Measurements from ENCODE around the gene ANKS1A. TPM values are rescaled to one million over a fixed set of nuclear protein-coding genes. Genes with fewer than 3 reads are reported as not detected.
A peak's percentile ranks its signal among the peaks of the same experiment; 100 is the strongest.

The ANKS1A gene
- polyA plus RNA-seq, 6 donors from 2014 or later: 1.4 to 5.5 (median 2.3) TPM; not detected in 1

DNA sequence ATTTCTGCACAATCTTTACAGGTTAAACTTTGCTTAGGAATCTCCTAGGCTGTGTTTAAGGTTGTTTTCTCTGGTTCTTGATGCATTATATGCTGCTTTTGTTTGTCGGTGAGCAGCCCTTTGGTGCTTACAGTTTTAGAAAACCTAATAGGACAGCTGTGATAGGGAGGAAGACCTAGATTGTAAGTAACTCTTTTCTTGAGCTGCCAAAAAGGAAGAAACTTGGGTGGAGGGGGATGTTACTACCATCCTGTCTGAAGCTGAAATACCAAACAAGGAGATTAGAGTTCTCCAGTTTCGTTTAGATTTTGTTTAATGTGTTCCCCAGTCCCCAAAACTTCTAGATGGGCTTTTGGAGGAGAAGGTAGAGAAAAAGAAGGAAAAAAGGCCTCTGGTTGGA lies 72.0 kb downstream of the ANKS1A start:
- H3K4me1 Mint-ChIP-seq: peaks cover 14 to 21% (median 15%) of the 10 kb centered on the region in 3 donors
- H3K27ac Mint-ChIP-seq: peak overlapping the region in 1 of 6 donors; percentile 44
- no peaks in the 10 kb centered on the region for H3K9me3 Mint-ChIP-seq
- H3K36me3 Mint-ChIP-seq: no peaks in the 10 kb centered on the region
- ATAC-seq (ENCODE audit: low read depth in 2 of 2) (no peak), DNase-seq (no peak)
- no peaks in the 10 kb centered on the region for H3K27me3 Mint-ChIP-seq
- no peak overlapping the region for H3K4me3 Mint-ChIP-seq

DNA sequence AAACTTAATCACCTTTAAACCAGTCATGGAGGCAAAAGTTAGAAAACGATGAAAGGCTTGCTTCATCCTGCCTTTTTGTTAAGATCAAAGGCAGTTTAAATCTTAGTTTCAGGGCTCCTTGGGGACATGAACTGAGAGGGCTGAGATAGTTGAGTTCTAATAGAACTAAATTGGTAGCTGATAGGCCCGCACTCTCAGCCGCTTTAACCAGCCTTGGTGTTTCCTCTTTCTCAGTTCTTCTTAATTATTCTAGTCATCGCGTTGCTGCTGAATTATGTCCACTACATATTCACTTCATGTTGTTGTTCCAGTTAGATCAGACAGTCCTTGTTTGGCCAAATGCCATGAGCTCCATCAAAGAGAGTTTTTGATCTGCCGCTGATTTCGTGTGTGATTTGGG lies 72.5 kb downstream of the ANKS1A start:
- peak overlapping the region in 1 of 6 donors; percentile 44 for H3K27ac Mint-ChIP-seq
- no peaks in the 10 kb centered on the region for H3K27me3 Mint-ChIP-seq
- no peaks in the 10 kb centered on the region for H3K36me3 Mint-ChIP-seq
- no peak overlapping the region for H3K4me3 Mint-ChIP-seq
- no peak for ATAC-seq (ENCODE audit: low read depth in 2 of 2)
- H3K4me1 Mint-ChIP-seq: peaks cover 12 to 17% (median 12%) of the 10 kb centered on the region in 3 donors
- no peak for DNase-seq
- H3K9me3 Mint-ChIP-seq: no peaks in the 10 kb centered on the region

DNA sequence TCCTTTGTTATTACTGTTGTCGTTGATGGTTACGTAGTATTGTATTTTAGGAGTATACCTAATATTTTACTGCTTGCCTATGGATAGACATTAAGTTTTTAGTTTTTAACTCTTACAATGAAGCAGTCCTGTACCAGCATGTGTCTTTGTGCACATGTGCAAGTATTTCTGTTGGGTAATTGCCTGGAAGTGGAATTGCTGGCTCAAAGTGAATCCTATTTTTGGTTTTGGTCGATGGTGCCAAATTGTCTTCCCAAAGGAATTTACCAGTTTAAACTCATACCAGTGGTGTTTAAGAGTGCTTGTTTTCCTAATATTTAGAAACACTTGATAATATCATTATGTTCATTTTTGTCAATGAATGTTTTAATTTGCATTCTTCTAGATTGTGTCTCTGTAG lies 75.5 kb downstream of the ANKS1A start:
- DNase-seq (no peak), ATAC-seq (ENCODE audit: low read depth in 2 of 2) (no peak)
- Mint-ChIP-seq H3K27me3 (no peaks in the 10 kb centered on the region), H3K9me3 (no peaks in the 10 kb centered on the region), H3K27ac (no peak overlapping the region), H3K36me3 (no peaks in the 10 kb centered on the region), H3K4me1 (peaks cover 8 to 11% (median 10%) of the 10 kb centered on the region in 3 donors), H3K4me3 (no peak overlapping the region)

DNA sequence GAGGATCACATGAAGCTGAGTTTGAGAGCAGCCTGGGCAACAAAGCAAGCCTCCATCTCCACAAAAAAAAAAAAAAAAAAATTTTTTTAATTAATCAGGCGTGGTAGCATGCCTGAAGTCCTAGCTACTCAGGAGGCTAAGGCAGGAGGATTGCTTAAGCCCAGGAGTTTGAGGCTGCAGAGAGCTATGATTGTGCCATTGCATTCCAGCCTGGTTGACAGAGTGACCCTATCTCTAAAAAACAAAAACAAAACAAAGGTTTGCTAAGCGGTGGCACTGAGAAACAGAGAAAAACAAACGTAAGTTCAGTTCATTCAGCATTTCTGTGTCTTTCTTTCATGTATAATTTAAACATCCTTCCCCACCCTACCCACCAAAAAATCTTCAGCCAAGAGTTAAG lies 78.4 kb downstream of the ANKS1A start:
- ATAC-seq (ENCODE audit: low read depth in 2 of 2): no peak
- no peaks in the 10 kb centered on the region for H3K27me3 Mint-ChIP-seq
- H3K9me3 Mint-ChIP-seq: no peaks in the 10 kb centered on the region
- H3K4me1 Mint-ChIP-seq: peaks cover 0 to 4% (median 0%) of the 10 kb centered on the region in 3 donors
- peaks cover 5 to 8% of the 10 kb centered on the region in 2 donors for H3K36me3 Mint-ChIP-seq
- no peak overlapping the region for H3K4me3 Mint-ChIP-seq
- H3K27ac Mint-ChIP-seq: no peak overlapping the region
- no peak for DNase-seq

DNA sequence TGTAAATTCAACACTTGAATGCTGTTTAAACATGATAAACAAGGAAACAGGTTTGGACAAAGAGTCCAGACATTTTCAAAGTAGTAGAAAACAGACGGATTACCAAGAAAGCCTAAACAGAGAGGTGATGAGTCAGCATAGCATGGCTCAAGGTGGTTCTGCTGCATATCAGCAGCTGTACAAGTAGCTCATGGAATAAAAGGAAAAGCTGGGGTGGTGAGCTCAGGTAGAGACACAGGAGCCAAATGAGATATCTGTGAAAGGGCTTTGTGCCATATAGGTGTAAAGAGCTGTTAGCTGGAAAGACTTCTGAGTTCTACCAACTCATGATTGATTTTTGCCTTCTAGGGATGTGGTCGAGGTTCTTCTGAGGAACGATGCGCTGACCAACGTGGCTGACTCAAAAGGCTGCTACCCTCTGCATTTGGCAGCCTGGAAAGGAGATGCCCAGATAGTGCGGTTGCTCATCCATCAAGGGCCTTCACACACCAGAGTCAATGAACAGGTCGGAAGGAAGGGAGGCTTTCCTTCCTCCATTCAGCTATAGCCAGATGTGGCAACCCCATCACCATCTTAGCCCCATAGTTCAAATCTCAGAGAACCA lies 80.7 kb downstream of the ANKS1A start:
- no peak for ATAC-seq (ENCODE audit: low read depth in 2 of 2)
- no peak for DNase-seq
- Mint-ChIP-seq H3K27ac (no peak overlapping the region), H3K4me3 (no peak overlapping the region), H3K9me3 (no peaks in the 10 kb centered on the region), H3K4me1 (no peaks in the 10 kb centered on the region), H3K27me3 (no peaks in the 10 kb centered on the region), H3K36me3 (peaks cover 5 to 8% of the 10 kb centered on the region in 2 donors)

DNA sequence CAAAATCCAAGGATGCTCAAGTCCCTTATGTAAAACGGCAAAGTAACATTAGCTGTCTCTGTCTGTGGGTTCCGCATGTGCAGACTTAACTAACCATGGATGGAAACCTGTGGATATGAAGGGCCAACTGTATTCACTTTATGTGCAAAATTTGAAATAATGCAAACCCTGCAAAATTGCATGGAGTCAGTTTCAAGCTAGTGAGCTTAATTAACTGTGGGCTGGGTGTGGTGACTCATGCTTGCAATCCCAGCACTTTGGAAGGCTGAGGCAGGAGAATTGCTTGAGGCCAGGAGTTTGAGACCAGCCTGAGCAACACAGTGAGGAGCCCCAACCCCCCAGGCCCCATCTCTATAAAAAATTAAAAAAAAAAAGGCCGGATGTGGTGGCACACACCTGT lies 81.4 kb downstream of the ANKS1A start:
- H3K27ac Mint-ChIP-seq: no peak overlapping the region
- no peaks in the 10 kb centered on the region for H3K9me3 Mint-ChIP-seq
- H3K27me3 Mint-ChIP-seq: no peaks in the 10 kb centered on the region
- H3K36me3 Mint-ChIP-seq: peaks cover 5 to 8% of the 10 kb centered on the region in 2 donors
- ATAC-seq (ENCODE audit: low read depth in 2 of 2) (no peak), DNase-seq (no peak)
- H3K4me1 Mint-ChIP-seq: no peaks in the 10 kb centered on the region
- H3K4me3 Mint-ChIP-seq: no peak overlapping the region

DNA sequence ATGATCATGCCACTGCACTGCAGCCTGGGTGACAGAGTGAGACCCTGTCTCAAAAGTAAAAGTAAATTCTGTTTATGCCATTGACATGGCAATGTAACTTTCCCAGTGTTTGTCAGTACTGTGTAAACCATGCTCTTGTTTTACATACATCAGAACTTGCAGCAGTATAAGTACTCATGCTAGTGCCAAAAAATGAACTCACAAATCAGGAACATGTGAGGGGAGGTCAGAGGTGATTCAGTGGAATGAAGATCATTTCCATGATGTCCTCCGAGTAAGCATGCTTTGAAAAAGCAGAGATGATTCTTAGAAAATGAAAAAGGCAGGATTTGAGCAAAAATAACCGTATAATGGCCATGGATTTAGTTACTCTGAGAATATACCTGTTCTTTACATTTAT lies 81.9 kb downstream of the ANKS1A start:
- H3K27me3 Mint-ChIP-seq: no peaks in the 10 kb centered on the region
- ATAC-seq (ENCODE audit: low read depth in 2 of 2): no peak

DNA sequence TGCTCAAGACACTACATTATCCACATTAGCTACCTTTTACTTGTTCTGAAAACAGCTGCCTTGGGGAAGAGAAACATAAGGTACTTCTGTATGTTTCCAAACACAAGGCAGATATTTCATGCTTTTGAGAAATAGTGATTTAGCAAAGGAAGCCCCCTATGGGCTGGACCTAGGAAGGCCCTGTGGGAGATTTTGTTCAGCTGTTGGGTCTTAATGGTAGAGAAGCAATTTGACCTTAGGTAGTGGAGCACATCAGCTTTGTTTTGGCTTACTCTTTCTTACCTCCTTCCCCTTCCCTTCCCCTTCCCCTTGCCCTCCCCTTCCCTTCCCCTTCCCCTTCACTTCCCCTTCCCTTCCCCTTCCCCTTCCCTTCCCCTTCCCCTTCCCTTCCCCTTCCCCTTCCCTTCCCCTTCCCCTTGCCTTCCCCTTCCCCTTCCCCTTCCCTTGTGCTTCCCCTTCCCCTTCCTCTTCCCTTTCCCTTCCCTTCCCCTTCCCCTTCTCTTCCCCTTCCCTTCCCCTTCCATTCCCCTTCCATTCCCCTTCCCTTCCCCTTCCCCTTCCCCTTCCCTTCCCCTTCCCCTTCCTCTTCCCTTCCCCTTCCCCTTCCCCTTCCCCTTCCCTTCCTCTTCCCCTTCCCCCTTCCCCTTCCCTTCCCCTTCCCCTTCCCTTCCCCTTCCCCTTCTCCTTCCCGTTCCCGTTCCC lies 84.6 kb downstream of the ANKS1A start:
- ATAC-seq (ENCODE audit: low read depth in 2 of 2) (no peak), DNase-seq (no peak)
- no peaks in the 10 kb centered on the region for H3K9me3 Mint-ChIP-seq
- peak overlapping the region in 2 of 6 donors; percentile 29 to 56 for H3K27ac Mint-ChIP-seq
- H3K36me3 Mint-ChIP-seq: peaks cover 5 to 8% of the 10 kb centered on the region in 2 donors
- H3K4me1 Mint-ChIP-seq: no peaks in the 10 kb centered on the region
- no peaks in the 10 kb centered on the region for H3K27me3 Mint-ChIP-seq
- H3K4me3 Mint-ChIP-seq: no peak overlapping the region

More for the DNA sequence above, 81.9 kb downstream of the ANKS1A start:
- Mint-ChIP-seq H3K4me1 (no peaks in the 10 kb centered on the region), H3K4me3 (peak overlapping the region in 1 of 8 donors; percentile 13), H3K36me3 (peaks cover 5 to 8% of the 10 kb centered on the region in 2 donors), H3K27ac (peak overlapping the region in 1 of 6 donors; percentile 19), H3K9me3 (no peaks in the 10 kb centered on the region)
- DNase-seq: no peak

DNA sequence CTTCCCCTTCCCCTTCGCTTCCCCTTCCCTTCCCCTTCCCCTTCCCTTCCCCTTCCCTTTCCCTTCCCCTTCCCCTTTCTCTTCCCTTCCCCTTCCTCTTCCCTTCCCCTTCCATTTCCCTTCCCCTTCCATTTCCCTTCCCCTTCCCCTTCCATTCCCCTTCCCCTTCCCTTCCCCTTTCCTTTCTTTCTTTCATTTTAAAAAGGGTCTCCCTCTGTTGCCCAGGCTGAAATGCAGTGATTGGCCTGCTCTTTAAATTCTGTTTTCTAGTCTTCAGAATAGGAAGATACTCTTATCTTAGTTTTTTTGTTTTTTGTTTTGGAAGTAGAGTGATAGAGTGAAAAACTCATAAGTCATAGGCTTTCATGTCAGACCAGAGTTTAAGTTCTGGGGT lies 85.2 kb downstream of the ANKS1A start:
- H3K4me3 Mint-ChIP-seq: no peak overlapping the region
- H3K4me1 Mint-ChIP-seq: no peaks in the 10 kb centered on the region
- H3K9me3 Mint-ChIP-seq: no peaks in the 10 kb centered on the region
- DNase-seq (no peak), ATAC-seq (ENCODE audit: low read depth in 2 of 2) (no peak)
- H3K27me3 Mint-ChIP-seq: no peaks in the 10 kb centered on the region
- H3K36me3 Mint-ChIP-seq: peaks cover 5 to 8% of the 10 kb centered on the region in 2 donors
- H3K27ac Mint-ChIP-seq: peak overlapping the region in 2 of 6 donors; percentile 42 to 56

DNA sequence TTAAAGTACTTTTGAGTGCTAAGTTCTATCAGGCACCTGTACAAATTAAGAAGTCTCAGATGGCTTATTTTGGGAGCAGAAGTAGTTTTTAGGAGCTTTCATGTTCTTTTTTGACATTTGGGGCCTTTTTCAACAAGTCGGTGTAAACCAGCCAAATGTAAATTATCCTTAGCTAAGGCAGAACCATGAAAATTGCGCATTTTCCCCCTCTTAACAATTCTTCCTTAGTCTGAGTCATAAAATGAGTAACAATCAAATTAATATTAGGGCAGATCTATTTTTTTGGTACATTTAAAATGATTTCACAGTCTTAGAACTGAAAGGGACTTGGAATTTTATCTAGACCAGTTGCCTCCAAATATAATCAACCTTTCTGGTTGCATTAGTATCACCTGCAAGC lies 87.2 kb downstream of the ANKS1A start:
- Mint-ChIP-seq H3K27ac (no peak overlapping the region), H3K4me3 (no peak overlapping the region), H3K27me3 (no peaks in the 10 kb centered on the region), H3K36me3 (no peaks in the 10 kb centered on the region), H3K4me1 (no peaks in the 10 kb centered on the region), H3K9me3 (no peaks in the 10 kb centered on the region)
- DNase-seq: no peak
- ATAC-seq (ENCODE audit: low read depth in 2 of 2): no peak

DNA sequence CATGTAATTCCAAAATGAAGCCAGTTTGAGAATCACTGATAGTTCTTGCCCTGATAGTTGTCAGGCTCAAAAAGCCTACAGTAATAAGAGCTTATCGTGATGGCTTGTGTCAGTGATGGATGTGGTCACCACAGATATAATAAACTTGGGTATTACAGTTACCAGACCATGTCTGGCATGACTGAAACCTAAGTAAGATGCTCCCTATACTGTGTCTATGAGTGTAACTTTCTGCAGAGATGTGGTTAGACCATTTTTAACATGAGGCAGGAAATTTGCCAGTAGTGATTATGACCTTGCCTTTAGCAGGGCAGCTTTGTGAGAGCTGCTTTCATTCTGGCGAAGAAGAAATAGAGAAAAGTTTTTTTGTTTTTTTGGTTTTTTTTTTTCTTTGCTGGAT lies 90.2 kb downstream of the ANKS1A start:
- ATAC-seq (ENCODE audit: low read depth in 2 of 2) (no peak), DNase-seq (no peak)
- Mint-ChIP-seq H3K9me3 (no peaks in the 10 kb centered on the region), H3K27me3 (no peaks in the 10 kb centered on the region), H3K36me3 (peaks cover 8 to 9% of the 10 kb centered on the region in 2 donors), H3K27ac (no peak overlapping the region), H3K4me1 (no peaks in the 10 kb centered on the region), H3K4me3 (no peak overlapping the region)

DNA sequence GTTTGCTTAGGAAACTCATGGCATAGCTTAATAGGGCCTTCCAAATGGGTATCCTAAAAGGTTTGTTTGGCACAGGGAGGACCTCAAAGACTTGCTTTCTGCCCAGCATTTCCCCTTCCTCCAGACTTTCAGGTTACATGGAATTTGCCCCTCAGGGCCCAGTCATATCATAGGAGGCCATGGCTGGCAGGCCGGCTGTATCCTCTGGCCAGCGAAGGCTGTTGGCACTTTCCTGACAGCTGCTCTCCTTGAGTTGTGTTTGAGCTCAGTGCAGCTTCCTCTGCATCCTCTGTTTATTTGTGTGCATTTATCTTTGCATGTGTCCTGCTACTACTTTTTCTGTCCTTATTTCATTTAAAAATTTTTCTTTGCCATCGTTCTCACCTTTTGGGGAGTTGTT lies 90.9 kb downstream of the ANKS1A start:
- H3K4me3 Mint-ChIP-seq: no peak overlapping the region
- H3K27ac Mint-ChIP-seq: no peak overlapping the region
- no peaks in the 10 kb centered on the region for H3K4me1 Mint-ChIP-seq
- H3K9me3 Mint-ChIP-seq: no peaks in the 10 kb centered on the region
- no peaks in the 10 kb centered on the region for H3K27me3 Mint-ChIP-seq
- H3K36me3 Mint-ChIP-seq: peaks cover 14 to 15% of the 10 kb centered on the region in 2 donors
- ATAC-seq (ENCODE audit: low read depth in 2 of 2) (no peak), DNase-seq (no peak)

DNA sequence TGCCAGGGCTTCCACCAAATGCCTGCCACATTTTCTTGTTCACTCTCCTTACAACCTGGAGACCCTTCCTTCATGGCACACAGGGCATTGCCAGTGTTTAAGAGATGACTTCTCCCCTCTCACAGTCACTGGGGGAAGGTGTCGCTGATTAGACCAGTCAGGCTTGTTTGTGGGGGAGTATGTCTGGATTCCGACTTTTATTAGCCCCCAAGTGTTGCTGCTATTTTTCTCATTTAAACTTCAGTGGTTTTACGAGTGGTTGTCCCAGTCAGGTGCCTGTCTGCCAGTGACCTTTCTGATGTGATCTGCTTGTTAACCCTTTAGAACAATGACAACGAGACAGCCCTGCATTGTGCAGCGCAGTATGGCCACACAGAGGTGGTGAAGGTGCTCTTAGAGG lies 92.3 kb downstream of the ANKS1A start:
- Mint-ChIP-seq H3K27ac (no peak overlapping the region), H3K4me1 (no peaks in the 10 kb centered on the region), H3K9me3 (no peaks in the 10 kb centered on the region), H3K4me3 (no peak overlapping the region), H3K36me3 (peaks cover 16 to 21% of the 10 kb centered on the region in 2 donors), H3K27me3 (no peaks in the 10 kb centered on the region)
- no peak for DNase-seq
- no peak for ATAC-seq (ENCODE audit: low read depth in 2 of 2)

DNA sequence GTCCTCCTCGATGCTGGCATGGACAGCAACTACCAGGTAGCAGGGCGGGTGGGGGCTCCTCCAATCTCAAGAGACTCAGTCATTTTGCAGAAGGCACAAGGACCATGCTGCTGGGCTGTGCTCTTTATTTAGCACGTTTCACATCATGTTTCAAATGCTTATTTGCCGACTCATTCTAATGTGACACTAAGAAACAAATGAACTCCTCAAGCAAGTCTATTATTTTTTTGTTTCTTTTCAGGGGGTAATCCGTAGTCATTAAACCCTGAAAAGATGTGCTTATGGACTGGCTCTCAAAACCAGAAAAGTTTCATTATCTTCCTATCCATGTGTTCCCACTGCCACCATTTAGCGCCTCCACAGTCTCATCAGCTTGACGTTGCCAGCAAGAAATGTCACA lies 92.9 kb downstream of the ANKS1A start:
- H3K36me3 Mint-ChIP-seq: peaks cover 16 to 21% of the 10 kb centered on the region in 2 donors
- H3K27me3 Mint-ChIP-seq: no peaks in the 10 kb centered on the region
- H3K9me3 Mint-ChIP-seq: no peaks in the 10 kb centered on the region
- no peak overlapping the region for H3K4me3 Mint-ChIP-seq
- no peak overlapping the region for H3K27ac Mint-ChIP-seq
- no peaks in the 10 kb centered on the region for H3K4me1 Mint-ChIP-seq
- ATAC-seq (ENCODE audit: low read depth in 2 of 2) (no peak), DNase-seq (no peak)

All from naive B cell (primary cell).